Thoracic aorta (tissue), 2 donors: Measurements from ENCODE around the gene ENO3. TPM values are rescaled to one million over a fixed set of nuclear protein-coding genes. Genes with fewer than 3 reads are reported as not detected.
"Not testable (repeated sequence)": the region's sequence is repeated elsewhere in the genome, so short reads cannot be mapped to it uniquely, and the experiment has no call there.

Experiments used
- ATAC-seq: fragments of 150-250 bp; one replicate; pipeline ENCODE4 v1.8.0; 2017; ENCODE audit warnings: low read depth; ENCODE audit not compliant: insufficient number of reproducible peaks, low FRiP score
- DNase-seq: peaks from one replicate; pipeline ENCODE4 v3.0.0-alpha.2; 2020; ENCODE audit warnings: low spot score
- H3K27ac ChIP-seq, 2 donors: fragments of 200-600 bp; sonication (generic); 1 replicate in 1 of 2; 2 replicates in 1 of 2; pipeline ENCODE4 v1.5.1; 2016; ENCODE audit warnings: mild to moderate bottlenecking in 2 of 2, moderate library complexity in 2 of 2
- H3K27me3 ChIP-seq: fragments of 200-600 bp; sonication (generic); replicated peaks from 2 replicates; pipeline ENCODE4 v1.6.0; 2016; ENCODE audit warnings: mild to moderate bottlenecking; ENCODE audit not compliant: insufficient read depth
- H3K36me3 ChIP-seq: fragments of 200-600 bp; sonication (generic); one replicate; pipeline ENCODE4 v1.5.1; 2016
- H3K4me1 ChIP-seq, 2 donors: fragments of 200-600 bp; sonication (generic); 1 replicate in 1 of 2; 2 replicates in 1 of 2; pipeline versions ENCODE4 v1.5.1 to v1.6.0; 2016; ENCODE audit warnings: low read depth in 2 of 2, mild to moderate bottlenecking in 1 of 2; ENCODE audit not compliant: control insufficient read depth in 1 of 2
- H3K4me3 ChIP-seq: fragments of 200-600 bp; sonication (generic); 2 replicates; pipeline ENCODE4 v1.5.1; 2016; ENCODE audit warnings: mild to moderate bottlenecking
- H3K9me3 ChIP-seq: fragments of 200-600 bp; sonication (generic); 2 replicates; pipeline ENCODE4 v1.5.1; 2016
- total RNA-seq, 2 donors: library from RNA; depleted of rRNA; stranded (reverse); fragments of >200 nt; gene quantifications; one replicate each; pipeline versions ENCODE4 v1.1.0 to v1.2.3, GENCODE V29; 2016
- TF ChIP-seq, protein P1 (sequence below): fragments of 200-600 bp; sonication (generic); IDR thresholded peaks from one replicate; pipeline ENCODE4 v1.5.1; 2019; ENCODE audit warnings: antibody characterized with exemption

The ENO3 gene
- total RNA-seq, 2 donors from 2014 or later = 2.5 to 2.7 TPM

DNA sequence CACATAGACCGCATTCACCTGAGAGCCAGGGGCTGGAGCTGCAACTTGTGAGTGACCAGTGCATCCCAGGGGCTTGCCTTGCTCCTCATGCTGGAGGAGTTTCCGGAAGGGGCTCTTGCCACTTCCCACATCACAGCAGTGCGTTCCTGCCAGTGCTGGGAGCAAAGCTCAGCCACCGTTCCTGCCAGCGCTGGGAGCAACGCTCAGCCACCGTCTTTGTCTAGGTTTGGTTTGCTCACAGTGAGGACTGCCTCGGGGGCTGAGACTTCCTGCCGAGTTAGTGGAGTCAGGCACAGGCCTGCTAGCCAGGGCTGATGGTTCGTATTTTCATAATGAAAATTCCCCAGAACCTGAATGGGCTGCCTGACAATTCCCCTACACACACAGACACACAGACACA, 42.6 kb upstream of the ENO3 start:
- Histone ChIP-seq H3K27me3 (no peaks in the 10 kb centered on the region), H3K36me3 (no peaks in the 10 kb centered on the region), H3K9me3 (no peaks in the 10 kb centered on the region), H3K4me1 (peaks cover 4 to 13% of the 10 kb centered on the region in 2 donors), H3K4me3 (no peak overlapping the region), H3K27ac (peak overlapping the region in 1 of 2 donors; percentile 61)
- ATAC-seq (no peak), DNase-seq (no peak)
- TF ChIP-seq, protein P1, sequence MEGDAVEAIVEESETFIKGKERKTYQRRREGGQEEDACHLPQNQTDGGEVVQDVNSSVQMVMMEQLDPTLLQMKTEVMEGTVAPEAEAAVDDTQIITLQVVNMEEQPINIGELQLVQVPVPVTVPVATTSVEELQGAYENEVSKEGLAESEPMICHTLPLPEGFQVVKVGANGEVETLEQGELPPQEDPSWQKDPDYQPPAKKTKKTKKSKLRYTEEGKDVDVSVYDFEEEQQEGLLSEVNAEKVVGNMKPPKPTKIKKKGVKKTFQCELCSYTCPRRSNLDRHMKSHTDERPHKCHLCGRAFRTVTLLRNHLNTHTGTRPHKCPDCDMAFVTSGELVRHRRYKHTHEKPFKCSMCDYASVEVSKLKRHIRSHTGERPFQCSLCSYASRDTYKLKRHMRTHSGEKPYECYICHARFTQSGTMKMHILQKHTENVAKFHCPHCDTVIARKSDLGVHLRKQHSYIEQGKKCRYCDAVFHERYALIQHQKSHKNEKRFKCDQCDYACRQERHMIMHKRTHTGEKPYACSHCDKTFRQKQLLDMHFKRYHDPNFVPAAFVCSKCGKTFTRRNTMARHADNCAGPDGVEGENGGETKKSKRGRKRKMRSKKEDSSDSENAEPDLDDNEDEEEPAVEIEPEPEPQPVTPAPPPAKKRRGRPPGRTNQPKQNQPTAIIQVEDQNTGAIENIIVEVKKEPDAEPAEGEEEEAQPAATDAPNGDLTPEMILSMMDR = no peak

DNA sequence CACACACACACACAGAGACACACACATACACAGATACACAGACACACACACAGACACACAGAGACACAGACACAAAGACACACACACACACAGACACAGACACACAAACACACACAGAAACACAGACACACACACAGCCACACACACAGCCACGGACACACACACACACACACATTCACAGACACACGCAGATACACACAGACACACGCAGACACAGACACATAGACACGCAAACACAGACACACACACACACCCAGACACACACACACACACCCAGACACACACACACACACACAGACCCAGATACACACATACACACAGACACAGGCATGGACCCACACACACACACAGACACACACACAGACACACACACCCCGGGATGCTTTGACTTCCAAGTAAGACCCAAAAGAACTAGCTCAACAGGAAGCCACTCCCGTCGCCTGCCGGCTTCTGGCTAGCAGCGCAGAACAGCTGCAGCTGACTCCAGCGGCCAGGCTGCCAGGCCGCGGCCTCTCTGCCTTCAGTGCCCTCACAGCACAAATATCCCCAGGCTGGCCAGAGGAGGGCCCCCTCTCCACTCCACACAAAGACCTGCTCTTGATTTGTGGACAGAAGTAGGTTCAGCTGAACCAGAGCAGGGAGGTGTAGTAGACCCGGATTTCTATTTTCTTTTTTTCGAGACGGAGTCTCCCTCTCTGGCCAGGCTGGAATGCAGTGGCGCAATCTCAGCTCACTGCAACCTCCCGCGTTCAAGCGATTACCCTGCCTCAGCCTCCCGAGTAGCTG, 42.0 kb upstream of the ENO3 start:
- DNase-seq (peak; percentile 53), ATAC-seq (peak; percentile 91)
- Histone ChIP-seq H3K4me3 (peak overlapping the region; percentile 39), H3K9me3 (no peaks in the 10 kb centered on the region), H3K36me3 (no peaks in the 10 kb centered on the region), H3K27me3 (no peaks in the 10 kb centered on the region), H3K27ac (peak overlapping the region; percentile 12 to 61), H3K4me1 (peaks cover 4 to 13% of the 10 kb centered on the region in 2 donors)
- TF ChIP-seq, protein P1 = peak; percentile 86

DNA sequence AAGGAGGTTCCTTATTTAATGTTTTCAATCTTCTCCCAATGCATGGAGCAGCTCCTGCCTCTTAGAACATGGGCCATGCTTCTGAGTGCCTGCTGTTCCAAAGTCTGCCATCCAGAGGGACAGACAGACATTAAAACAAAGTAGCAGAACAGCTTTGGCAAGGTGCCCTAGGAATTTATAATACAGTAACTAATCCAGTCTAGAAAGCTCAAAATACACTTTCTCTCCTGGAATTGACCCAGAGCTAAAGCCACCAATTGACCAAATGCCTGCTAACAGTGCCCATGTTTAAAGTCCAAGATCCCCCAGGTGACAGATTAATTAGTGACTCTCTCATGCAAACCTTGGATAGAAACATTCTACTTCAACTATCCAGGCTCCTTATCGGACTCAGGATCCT, 36.9 kb upstream of the ENO3 start:
- DNase-seq (no peak), ATAC-seq (no peak)
- H3K27me3 ChIP-seq = no peaks in the 10 kb centered on the region
- no peaks in the 10 kb centered on the region for H3K9me3 ChIP-seq
- TF ChIP-seq, protein P1 = no peak
- peaks cover 4 to 6% of the 10 kb centered on the region in 2 donors for H3K4me1 ChIP-seq
- no peak overlapping the region for H3K4me3 ChIP-seq
- no peak overlapping the region for H3K27ac ChIP-seq
- no peaks in the 10 kb centered on the region for H3K36me3 ChIP-seq

DNA sequence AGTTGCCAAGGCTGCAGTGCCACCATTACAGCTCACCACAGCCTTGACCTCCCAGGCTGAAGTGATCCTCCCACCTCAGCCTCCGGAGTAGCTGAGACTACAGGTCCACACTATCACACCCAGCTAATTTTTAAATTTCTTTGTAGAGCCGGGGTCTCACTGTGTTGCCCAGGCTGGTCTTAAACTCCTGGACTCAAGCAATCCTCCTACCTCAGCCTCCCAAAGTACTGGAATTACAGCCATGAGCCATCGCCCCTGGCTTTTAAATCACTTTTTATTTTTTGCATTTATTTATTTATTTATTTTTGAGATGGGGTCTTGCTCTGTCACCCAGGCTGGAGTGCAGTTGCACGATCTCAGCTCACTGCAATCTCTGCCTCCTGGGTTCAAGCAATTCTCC, 36.4 kb upstream of the ENO3 start:
- ATAC-seq, H3K36me3 ChIP-seq, H3K9me3 ChIP-seq, H3K27me3 ChIP-seq, H3K27ac ChIP-seq, DNase-seq, H3K4me1 ChIP-seq, H3K4me3 ChIP-seq: not testable (repeated sequence)

DNA sequence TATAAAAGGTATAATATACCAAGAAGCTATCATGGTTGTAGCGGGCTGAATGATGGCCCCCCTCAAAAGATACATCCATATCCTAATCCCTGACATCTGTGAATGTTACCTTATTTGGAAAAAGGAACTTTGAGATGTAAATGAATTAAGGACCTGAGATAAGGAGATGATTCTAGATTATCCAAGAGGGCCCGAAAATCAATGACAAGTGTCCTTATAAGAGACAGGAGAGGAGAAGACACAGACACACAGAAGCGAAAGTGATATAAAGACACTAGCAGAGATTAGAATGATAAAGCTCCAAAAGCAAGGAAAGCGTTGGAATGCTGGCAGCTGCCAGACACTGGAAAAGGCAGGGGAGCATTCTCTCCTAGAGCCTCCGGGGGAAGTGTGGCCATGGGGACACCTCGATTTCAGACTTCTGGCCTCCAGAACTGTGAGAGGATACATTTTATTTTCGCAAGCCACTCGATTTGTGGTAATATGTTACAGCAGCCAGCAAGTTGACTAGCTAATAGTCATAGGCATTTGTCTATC, 31.3 kb upstream of the ENO3 start:
- no peaks in the 10 kb centered on the region for H3K4me1 ChIP-seq
- H3K9me3 ChIP-seq = no peaks in the 10 kb centered on the region
- no peak overlapping the region for H3K27ac ChIP-seq
- no peaks in the 10 kb centered on the region for H3K36me3 ChIP-seq
- DNase-seq = no peak
- TF ChIP-seq, protein P1 = no peak
- no peaks in the 10 kb centered on the region for H3K27me3 ChIP-seq
- no peak overlapping the region for H3K4me3 ChIP-seq
- ATAC-seq = no peak
